C4-2B (cell line): ENCODE measurements around the gene SIN3B.

Source experiments
- H3K27ac ChIP-seq: fragments of 450-650 bp; 2 replicates; pipeline ENCODE4 v1.5.1; 2017
- CTCF ChIP-seq: fragments of 450-650 bp; conservative IDR thresholded peaks from 2 replicates; pipeline ENCODE4 v1.5.1; 2017; ENCODE audit warnings: mild to moderate bottlenecking
- ZFX ChIP-seq: fragments of 450-650 bp; IDR thresholded peaks from 2 replicates; pipeline ENCODE4 v1.6.1; 2017

Gene SIN3B

GRCh38 chr19:16883522-16883921 lies 54.3 kb downstream of the SIN3B start:
- H3K27ac ChIP-seq: no peak overlapping the region
- TF ChIP-seq CTCF (no peak), ZFX (no peak)

- TF ChIP-seq CTCF: no peak
- TF ChIP-seq ZFX: no peak
- no peak overlapping the region for H3K27ac ChIP-seq
Observed at GRCh38 chr19:16885166-16885565, 56.0 kb downstream of the SIN3B start.

GRCh38 chr19:16886305-16886880 lies 57.2 kb downstream of the SIN3B start:
- no peak overlapping the region for H3K27ac ChIP-seq
- TF ChIP-seq CTCF (no peak), ZFX (no peak)

GRCh38 chr19:16887353-16888265 lies 58.4 kb downstream of the SIN3B start:
- H3K27ac ChIP-seq: no peak overlapping the region
- no peak for TF ChIP-seq ZFX
- TF ChIP-seq CTCF: no peak

GRCh38 chr19:16888629-16889365 lies 59.6 kb downstream of the SIN3B start, which contains the start of gene F2RL3:
Gene F2RL3, plus strand, starts transcription at chr19:16888999. Its CDS starts 191 bp downstream, at chr19:16889190.
- TF ChIP-seq ZFX (no peak), CTCF (no peak)

GRCh38 chr19:16889366-16889882 lies 60.2 kb downstream of the SIN3B start:
- TF ChIP-seq CTCF (no peak), ZFX (no peak)
- no peak overlapping the region for H3K27ac ChIP-seq

More at GRCh38 chr19:16888629-16889365, 59.6 kb downstream of the SIN3B start, which contains the start of gene F2RL3:
- no peak within 1 kb of the TSS for H3K27ac ChIP-seq
